GM19025 (cell line): Measurements from ENCODE around the gene MLC1.
"Not testable (repeated sequence)": the region's sequence is repeated elsewhere in the genome, so short reads cannot be mapped to it uniquely, and the experiment has no call there.

Source experiments
- ATAC-seq: cut with Tn5 transposase; IDR thresholded peaks from one replicate; pipeline ENCODE4 v1.9.1; 2021; ENCODE audit warnings: mild to moderate bottlenecking, low read depth, moderate library complexity; ENCODE audit not compliant: unreplicated experiment

MLC1 gene

GRCh38 chr22:50104141-50104544 is 18.9 kb upstream of the MLC1 start:
- ATAC-seq = no peak

DNA sequence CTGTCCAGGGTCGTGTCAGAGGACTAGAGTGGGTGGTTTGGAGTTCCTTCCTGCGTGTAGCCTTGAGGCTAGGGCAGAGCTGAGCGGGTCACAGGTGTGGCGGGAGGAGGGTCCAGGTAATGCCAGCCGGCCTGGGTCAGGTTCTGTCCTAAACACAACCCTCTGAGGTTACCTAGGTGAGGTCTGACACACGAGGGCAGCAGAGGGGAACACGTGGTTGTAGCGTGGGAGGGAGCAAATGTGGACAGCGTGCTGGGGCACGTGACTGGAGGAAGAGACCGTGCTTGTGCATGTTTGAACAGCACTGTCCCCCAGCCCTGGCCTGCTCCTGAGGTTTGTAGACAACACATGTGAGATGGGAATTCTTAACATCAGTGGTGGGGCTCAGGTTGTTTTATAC is 17.7 kb upstream of the MLC1 start:
- ATAC-seq = no peak

- no peak for ATAC-seq
Observed at GRCh38 chr22:50101870-50102565, 16.8 kb upstream of the MLC1 start.

- ATAC-seq = no peak
Observed at GRCh38 chr22:50098052-50098451, 12.8 kb upstream of the MLC1 start.

DNA sequence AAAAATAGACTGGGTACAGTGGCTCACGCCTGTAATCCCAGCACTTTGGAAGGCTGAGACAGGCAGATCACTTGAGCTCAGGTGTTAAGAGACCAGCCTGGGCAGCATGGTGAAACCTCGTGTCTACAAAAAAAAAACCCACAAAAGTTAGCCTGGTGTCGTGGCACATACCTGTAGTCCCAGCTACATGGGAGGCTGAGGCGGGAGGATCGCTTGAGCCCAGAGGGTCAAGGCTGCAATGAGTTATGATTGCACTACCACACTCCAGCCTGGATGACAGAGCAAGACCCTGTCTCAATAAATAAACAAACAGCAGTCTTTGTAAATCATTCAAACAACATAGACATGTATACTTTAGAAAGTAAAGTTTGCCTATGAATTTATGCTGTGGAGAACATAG is 7.1 kb upstream of the MLC1 start:
- ATAC-seq = no peak

- ATAC-seq = no peak
Observed at GRCh38 chr22:50091092-50091768, 6.0 kb upstream of the MLC1 start.

- ATAC-seq = no peak
Observed at GRCh38 chr22:50090412-50090714, 5.1 kb upstream of the MLC1 start.

GRCh38 chr22:50089682-50090411 is 4.6 kb upstream of the MLC1 start, which contains the start of gene MOV10L1:
TSS of gene MOV10L1 (plus strand) at chr22:50090006. CDS start at chr22:50090089, 83 bp downstream.
- ATAC-seq = no peak

DNA sequence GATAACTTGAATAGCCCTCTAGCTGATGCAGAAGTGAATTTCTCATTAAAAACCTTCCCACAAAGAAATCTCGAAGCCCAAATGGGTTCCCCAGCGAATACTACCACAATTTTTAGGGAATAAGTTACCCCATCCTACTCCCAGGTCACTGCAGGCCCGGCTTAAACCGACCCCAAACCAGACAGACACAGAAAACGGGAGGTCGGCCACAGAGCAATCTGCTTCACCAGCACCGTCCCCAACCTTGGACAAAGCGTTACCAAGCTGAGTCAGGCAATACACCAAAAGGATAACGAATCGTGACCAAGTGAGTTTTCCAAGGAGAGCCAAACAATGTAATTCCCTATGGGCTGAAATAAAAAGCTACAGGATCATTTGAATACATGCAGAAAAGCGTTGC is 4.0 kb upstream of the MLC1 start:
- ATAC-seq = no peak

GRCh38 chr22:50088096-50088495 is 2.9 kb upstream of the MLC1 start:
- ATAC-seq = no peak

GRCh38 chr22:50087646-50088045 is 2.4 kb upstream of the MLC1 start:
- ATAC-seq = no peak

DNA sequence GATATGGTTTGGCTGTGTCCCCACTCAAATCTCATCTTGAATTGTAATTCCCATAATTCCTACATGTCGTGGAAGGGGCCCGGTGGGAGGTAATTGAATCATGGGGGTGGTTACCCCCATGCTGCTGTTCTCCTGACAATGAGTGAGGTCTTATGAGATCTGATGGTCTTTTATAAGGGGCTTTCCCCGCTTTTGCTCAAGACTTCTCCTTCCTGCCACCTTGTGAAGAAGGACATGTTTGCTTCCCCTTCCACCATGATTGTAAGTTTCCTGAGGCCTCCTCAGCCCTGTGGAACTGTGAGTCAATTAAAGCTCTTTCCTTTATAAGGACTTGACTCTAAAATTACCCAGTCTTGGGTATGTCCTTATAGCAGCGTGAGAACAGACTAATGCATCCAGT is 1.7 kb upstream of the MLC1 start:
- ATAC-seq = not testable (repeated sequence)

DNA sequence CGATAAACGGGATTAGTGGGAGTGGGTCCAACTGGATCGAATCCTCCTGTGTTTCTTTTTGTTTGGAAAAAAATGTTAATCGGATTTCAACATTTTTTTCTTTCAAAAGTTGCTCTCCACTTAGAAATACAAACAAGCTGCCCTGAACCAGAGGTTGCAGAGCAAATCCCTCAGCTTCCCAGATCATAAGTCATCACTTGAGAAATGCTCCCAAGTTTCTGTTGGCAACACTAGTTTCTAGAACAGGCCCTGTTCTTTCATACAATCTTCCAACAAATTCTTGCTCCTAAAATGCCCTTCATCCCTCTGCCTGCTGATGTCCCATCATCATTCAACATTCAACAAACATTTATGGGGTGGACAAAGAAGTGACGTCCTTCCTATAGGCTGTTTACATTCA is 1.3 kb upstream of the MLC1 start:
- no peak for ATAC-seq

DNA sequence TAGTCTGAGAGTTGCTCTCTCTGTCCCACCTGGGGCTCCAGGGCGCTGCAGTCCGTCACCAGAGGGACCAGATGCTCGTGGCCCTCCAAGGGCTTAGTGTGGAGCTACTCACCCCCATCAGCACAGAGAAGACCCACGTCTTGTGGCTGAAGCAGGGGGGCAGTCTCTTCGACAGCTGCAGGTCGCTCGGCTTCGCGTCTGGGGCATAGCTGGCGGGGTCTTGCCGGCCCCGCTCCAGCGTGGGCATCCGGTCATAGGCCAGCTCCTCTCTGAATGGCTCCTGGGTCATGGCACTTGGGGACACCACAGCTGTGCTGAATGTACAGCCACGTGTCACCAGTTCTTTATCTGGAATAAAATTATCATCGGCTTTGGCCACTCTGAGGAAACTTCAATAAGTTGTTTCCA is 608 bp downstream of the MLC1 start:
- no peak for ATAC-seq

- no peak for ATAC-seq
Observed at GRCh38 chr22:50084080-50084477, 1.1 kb downstream of the MLC1 start.

DNA sequence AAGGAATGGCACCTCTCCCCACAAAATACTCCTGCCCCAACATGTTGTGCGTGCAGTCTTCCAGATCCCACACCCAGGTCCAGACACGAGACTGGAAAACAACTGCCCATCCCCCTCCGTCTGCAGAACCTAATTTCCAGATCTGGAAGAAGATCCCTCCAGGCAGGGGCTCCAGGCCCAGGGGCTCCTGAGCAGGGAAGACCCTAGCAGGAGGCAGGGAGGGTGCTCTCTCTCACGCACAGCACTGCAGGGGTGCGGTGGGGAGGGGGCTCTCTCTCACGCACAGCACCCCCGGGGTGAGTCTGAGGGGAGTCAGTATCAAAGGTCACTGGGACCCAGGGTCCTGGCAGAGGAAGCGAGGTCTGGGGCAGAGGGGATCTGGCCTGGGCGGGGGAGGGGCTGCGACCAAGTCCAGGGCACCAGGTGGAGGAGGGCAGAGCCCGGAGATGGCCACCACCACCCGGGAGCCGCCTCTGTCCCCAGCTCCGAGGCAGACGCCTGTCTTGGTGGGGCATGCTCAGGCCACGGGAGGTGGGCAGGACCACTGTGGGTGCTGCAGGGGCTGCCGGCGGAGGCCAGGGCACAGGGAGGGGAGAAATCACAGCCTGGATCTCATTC is 1.7 kb downstream of the MLC1 start:
- no peak for ATAC-seq

- ATAC-seq = no peak
Observed at GRCh38 chr22:50082961-50083461, 2.2 kb downstream of the MLC1 start.

DNA sequence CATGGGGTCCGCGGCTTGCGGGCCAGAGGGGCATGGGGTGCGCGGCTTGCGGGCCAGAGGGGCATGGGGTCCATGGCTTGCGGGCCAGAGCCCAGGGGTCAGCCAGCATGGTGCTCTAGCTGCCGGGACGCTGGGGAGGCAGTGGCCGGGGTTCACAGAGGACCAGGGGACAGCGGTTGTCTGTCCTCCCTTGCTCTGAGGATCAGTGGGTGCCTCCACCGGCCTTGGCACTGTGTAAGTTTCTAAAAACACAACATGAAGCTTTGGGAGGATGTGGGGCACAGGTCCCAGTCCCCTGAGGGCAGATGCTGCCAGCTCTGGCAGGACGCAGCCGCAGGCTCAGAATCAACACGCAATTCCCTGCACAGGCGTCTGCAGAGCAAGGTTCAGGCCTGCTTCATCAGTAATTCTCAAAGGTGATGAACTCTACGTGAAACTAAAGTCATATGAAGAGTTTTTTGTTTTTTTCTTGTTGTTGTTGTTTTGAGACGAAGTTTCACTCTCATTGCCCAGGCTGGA is 3.0 kb downstream of the MLC1 start:
- ATAC-seq = no peak

DNA sequence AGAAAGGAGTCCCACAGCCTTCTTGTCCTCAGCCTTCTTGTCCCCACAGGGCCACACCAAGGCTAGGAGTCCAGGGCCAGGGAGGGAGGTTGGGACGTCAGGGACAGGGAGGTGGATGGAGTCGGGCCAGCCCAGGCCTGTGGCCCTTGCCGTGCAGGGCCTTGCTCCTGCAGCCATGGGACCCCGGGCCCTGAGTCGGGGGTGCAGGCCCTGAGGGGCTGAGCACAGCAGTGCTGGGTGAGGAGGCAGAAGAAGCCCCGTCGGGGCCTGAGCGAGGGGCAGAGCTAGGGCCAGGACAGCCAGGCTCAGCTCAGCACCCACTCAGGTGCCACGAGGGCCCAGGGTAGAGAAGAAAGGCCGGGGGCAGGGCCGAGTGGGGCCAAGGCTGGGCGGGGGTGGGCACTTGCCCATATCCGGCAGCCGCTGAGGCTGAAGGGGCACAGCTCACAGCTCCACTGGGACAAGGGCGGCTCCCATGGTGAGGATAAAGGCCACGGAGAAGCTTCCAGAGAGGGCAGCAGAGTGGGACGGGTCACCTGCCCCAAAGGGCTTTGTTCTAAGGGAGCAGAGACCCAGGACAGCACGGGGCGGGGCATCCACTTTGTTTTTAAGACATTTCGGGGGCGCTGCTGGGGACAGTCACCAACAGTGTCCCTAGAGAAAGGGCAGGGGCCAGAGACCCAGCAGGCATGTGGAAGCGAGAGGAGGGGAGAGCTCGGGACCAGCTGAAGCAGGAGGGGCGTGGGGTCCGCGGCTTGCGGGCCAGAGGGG is 3.6 kb downstream of the MLC1 start:
- ATAC-seq = no peak

GRCh38 chr22:50080077-50080465 is 5.2 kb downstream of the MLC1 start:
- ATAC-seq = no peak
